H1 (cell line): ENCODE results near the gene PLEKHM3. TPM values are rescaled to one million over a fixed set of nuclear protein-coding genes. Genes with fewer than 3 reads are reported as not detected.

Experiments
- ATF2 ChIP-seq: IDR thresholded peaks from 2 replicates; pipeline ENCODE4 v1.6.1; 2012; ENCODE audit warnings: low read length, inconsistent platforms
- CEBPB ChIP-seq: IDR thresholded peaks from 2 replicates; pipeline ENCODE4 v1.6.1; 2012; ENCODE audit warnings: low read depth, low read length
- CREB1 ChIP-seq: IDR thresholded peaks from 2 replicates; pipeline ENCODE4 v1.6.1; 2012; ENCODE audit warnings: inconsistent platforms
- SP4 ChIP-seq: IDR thresholded peaks from 2 replicates; pipeline ENCODE4 v1.6.1; 2012; ENCODE audit warnings: low read length, inconsistent platforms
- ZNF274 ChIP-seq: IDR thresholded peaks from 2 replicates; pipeline ENCODE4 v1.7.0; 2012; ENCODE audit warnings: low read length, borderline replicate concordance; ENCODE audit errors: extremely low read depth
- polyA plus RNA-seq, 7 experiments: library from polyadenylated mRNA; depleted of rRNA in 3 of 7; stranded (reverse) in 5 of 7; unstranded in 2 of 7; fragments of >200 nt in 5 of 7; fragments of 200-250 nt in 2 of 7; gene quantifications; 1 replicate in 5 of 7; 2 replicates in 1 of 7; 4 replicates in 1 of 7; pipeline versions ENCODE4 v1.2.1 to v1.2.3, GENCODE V29; 2011 to 2013; ENCODE audit warnings: missing spikeins in 2 of 7, mixed read lengths in 2 of 7
- total RNA-seq: library from RNA; stranded (reverse); fragmentation: NEBNext Ultra II Directional; extraction: Animal tissue kit (Norgen Biotek cat#: 25700); gene quantifications from 2 replicates; pipeline ENCODE4 v1.2.1, GENCODE V29; 2021

The PLEKHM3 gene
- total and polyA plus RNA-seq, 2 of the 8 experiments (the other 6 are each of a cell fraction or from before 2014, with no cell fraction given), result 2.3 to 5.8 TPM

DNA sequence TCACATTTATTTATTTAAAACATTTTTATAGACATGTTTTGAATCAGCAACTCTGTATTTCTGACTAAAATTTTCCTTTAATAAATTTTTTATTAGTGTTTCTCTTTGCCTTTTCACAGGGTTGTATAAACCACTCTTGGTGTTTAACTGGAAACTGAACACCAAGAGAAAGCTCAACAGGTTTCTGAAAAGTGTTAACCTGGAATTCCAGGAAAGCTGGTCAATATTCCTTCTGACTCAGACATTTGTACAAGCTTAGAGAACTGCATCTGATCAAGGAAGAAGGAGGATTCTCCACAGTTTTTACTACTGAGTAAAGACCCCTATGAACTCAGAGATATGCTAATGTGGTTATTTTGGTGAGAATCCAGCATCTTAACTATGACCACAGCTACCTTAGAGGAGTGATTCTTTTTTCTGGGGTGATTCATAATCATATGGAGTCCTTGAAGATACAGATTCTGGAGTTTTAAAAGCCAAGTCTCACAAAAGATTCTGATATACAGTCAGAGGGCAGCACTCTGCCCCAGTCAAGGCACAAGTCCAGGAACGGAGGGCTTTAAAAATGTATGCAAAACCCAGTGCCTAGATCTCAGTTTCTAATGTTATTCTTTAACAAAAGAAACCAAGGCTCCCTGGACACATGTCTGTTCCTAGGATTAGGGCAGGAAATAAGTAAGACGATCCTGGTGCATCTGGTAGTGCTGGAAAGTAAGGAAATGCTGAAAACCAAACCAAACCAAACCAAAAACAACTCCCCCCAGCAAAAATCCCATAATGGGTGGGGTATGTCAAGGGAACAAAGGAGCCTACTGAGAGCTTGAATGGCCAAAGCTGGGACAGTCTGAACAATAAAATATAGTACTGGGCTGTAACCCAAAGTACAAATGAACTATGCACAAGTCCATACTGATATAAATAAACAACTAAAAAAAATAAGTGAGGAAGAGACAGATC lies 170.6 kb downstream of the PLEKHM3 start (continued):
- no peak for TF ChIP-seq ATF2
- no peak for TF ChIP-seq ZNF274
- no peak for TF ChIP-seq CREB1
- TF ChIP-seq CEBPB, result no peak
- TF ChIP-seq SP4, result no peak
